ENCODE measurements around the gene DNAJC27. TPM values are rescaled to one million over a fixed set of nuclear protein-coding genes. Genes with fewer than 3 reads are reported as not detected.

Gene DNAJC27
- total RNA-seq, 1 experiment from 2014 or later: 4.6 TPM

DNA sequence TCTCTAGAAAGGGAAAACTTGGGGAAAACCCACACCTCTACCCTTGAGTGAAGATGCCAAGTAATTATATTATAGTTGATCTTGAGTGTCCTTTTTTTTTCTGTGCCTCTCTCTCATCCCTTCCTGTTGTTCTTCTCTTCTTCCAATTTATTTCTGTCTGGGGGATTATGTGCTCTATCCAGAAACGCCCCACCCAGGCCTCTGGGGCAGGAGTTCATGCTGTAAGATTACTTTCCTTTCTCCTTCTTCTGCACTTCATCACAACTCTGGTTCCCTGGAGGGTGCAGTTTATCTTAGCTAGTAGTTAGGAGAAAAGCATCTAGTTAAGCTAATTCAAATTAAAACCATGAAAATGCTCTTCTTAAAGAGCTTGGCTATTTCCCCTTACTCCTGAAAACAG lies 30.3 kb upstream of the DNAJC27 start:
- Histone ChIP-seq H3K9me2 (ENCODE audit: insufficient read depth) (no peaks in the 10 kb centered on the region), H3K4me1 (ENCODE audit: control insufficient read depth in 1 of 2, insufficient read depth in 2 of 2, low read length in 2 of 2) (peaks cover 5 to 10% of the 10 kb centered on the region in 2 experiments; a peak in 3 of 4 replicates), H3K4me2 (ENCODE audit: low read length) (no peak overlapping the region), H3K27me3 (ENCODE audit: insufficient read depth, low read length) (no peaks in the 10 kb centered on the region), H3K27ac (ENCODE audit: low read depth, low read length) (no peak overlapping the region), H3K9me3 (ENCODE audit: control insufficient read depth in 1 of 2, insufficient read depth in 1 of 2, low read depth in 1 of 2, low read length in 2 of 2) (no peaks in the 10 kb centered on the region), H3K79me2 (ENCODE audit: insufficient read depth, low read length) (no peaks in the 10 kb centered on the region), H2AFZ (ENCODE audit: low read depth, low read length, poor library complexity, severe bottlenecking) (no peak overlapping the region), H3K4me3 (replicated peaks in 1 of 2; ENCODE audit: low read depth in 1 of 2, low read length in 2 of 2) (no peak overlapping the region), H4K20me1 (ENCODE audit: insufficient read depth) (no peaks in the 10 kb centered on the region), H3K9ac (ENCODE audit: low read length) (no peak overlapping the region), H3K36me3 (ENCODE audit: control insufficient read depth in 1 of 2, insufficient read depth in 2 of 2, low read length in 2 of 2) (no peaks in the 10 kb centered on the region)
- DNase-seq (ENCODE audit: low read depth, low spot score) (no peak), ATAC-seq (no peak)
- BruUV-seq (replicated peaks): no TSS peak
- intact Hi-C loops (cut with micrococcal nuclease): no loop called here
- RAD21 ChIA-PET (ENCODE audit: low non-redundant PET in 1 of 2, low total read pairs in 2 of 2, uncharacterized antibody in 2 of 2, unreplicated experiment in 2 of 2): no interaction called here
- POLR2A ChIA-PET: no interaction called here
- no peak for TF ChIP-seq CBX3 (IDR thresholded peaks at IDR 0.05; ENCODE audit: low read depth)
- TF ChIP-seq CEBPB (IDR thresholded peaks at IDR 0.05; ENCODE audit: low read depth): no peak
- TF ChIP-seq JUND (IDR thresholded peaks at IDR 0.05): no peak
- TF ChIP-seq YY1 (IDR thresholded peaks at IDR 0.05; ENCODE audit: extremely low read depth, insufficient replicate concordance, low read depth, low read length): no peak
- TF ChIP-seq TCF7L2 (IDR thresholded peaks at IDR 0.05; ENCODE audit: borderline replicate concordance, extremely low read depth, insufficient read depth, insufficient read length): no peak
- TF ChIP-seq ZBTB33 (IDR thresholded peaks at IDR 0.05; ENCODE audit: extremely low read depth, insufficient replicate concordance, low read length): no peak
- no peak for TF ChIP-seq POLR2A (IDR thresholded peaks at IDR 0.05; ENCODE audit: borderline replicate concordance, extremely low read depth, insufficient read depth, insufficient read length)
- no peak for TF ChIP-seq EGR1 (IDR thresholded peaks at IDR 0.05; ENCODE audit: low read depth)
- TF ChIP-seq REST (IDR thresholded peaks at IDR 0.05; ENCODE audit: low read depth): no peak
- TF ChIP-seq SIN3A (IDR thresholded peaks at IDR 0.05; ENCODE audit: low read depth): no peak
- TF ChIP-seq ZFX (IDR thresholded peaks at IDR 0.05): no peak
- no peak for TF ChIP-seq MAX (IDR thresholded peaks at IDR 0.05)
- TF ChIP-seq EZH2 (IDR thresholded peaks at IDR 0.05): no peak
- no peak for TF ChIP-seq ELF1 (IDR thresholded peaks at IDR 0.05; ENCODE audit: borderline replicate concordance, low read depth)
- TF ChIP-seq RAD21 (IDR thresholded peaks at IDR 0.05; ENCODE audit: low read depth): no peak
- no peak for TF ChIP-seq POLR2AphosphoS5 (IDR thresholded peaks at IDR 0.05; ENCODE audit: low read depth, low read length)
- CTCF ChIA-PET: no interaction called here

Measured in HCT116 (cell line).